DOHH2 (cell line): ENCODE measurements around the gene CELSR3.
A peak's percentile ranks its signal among the peaks of the same experiment; 100 is the strongest.

ENCODE experiments used
- EZH2phosphoT487 ChIP-seq: fragments of 200-600 bp; sonication (generic); IDR thresholded peaks from 2 replicates; pipeline ENCODE4 v1.6.1; 2017; ENCODE audit warnings: borderline replicate concordance, mild to moderate bottlenecking, antibody characterized with exemption, low read length, moderate library complexity, mixed read lengths
- TF ChIP-seq, protein P1 (sequence below): fragments of 200-600 bp; sonication (generic); IDR thresholded peaks from one replicate; pipeline ENCODE4 v1.5.1; 2014; ENCODE audit warnings: antibody characterized with exemption, mild to moderate bottlenecking, low read depth, low read length; ENCODE audit not compliant: poor library complexity, severe bottlenecking

- TF ChIP-seq, protein P1, sequence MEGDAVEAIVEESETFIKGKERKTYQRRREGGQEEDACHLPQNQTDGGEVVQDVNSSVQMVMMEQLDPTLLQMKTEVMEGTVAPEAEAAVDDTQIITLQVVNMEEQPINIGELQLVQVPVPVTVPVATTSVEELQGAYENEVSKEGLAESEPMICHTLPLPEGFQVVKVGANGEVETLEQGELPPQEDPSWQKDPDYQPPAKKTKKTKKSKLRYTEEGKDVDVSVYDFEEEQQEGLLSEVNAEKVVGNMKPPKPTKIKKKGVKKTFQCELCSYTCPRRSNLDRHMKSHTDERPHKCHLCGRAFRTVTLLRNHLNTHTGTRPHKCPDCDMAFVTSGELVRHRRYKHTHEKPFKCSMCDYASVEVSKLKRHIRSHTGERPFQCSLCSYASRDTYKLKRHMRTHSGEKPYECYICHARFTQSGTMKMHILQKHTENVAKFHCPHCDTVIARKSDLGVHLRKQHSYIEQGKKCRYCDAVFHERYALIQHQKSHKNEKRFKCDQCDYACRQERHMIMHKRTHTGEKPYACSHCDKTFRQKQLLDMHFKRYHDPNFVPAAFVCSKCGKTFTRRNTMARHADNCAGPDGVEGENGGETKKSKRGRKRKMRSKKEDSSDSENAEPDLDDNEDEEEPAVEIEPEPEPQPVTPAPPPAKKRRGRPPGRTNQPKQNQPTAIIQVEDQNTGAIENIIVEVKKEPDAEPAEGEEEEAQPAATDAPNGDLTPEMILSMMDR, result peak; percentile 77
- TF ChIP-seq EZH2phosphoT487, result no peak
Observed at GRCh38 chr3:48663489-48664312, 1.0 kb upstream of the CELSR3 start.
